KMS-11 (cell line): ENCODE measurements around the gene SUPT4H1.

ENCODE experiments used
- H2AFZ ChIP-seq: fragments of 200-600 bp; sonication (generic); 2 replicates; pipeline ENCODE4 v1.6.1; 2016; ENCODE audit warnings: antibody characterized with exemption, mixed run types, low read depth
- H3K27ac ChIP-seq: fragments of 200-600 bp; sonication (generic); 2 replicates; pipeline ENCODE4 v1.6.1; 2016; ENCODE audit warnings: mild to moderate bottlenecking, mixed run types
- H3K27me3 ChIP-seq: fragments of 200-600 bp; sonication (generic); 2 replicates; pipeline ENCODE4 v1.6.1; 2017; ENCODE audit warnings: mild to moderate bottlenecking, low read depth, mixed run types, moderate library complexity; ENCODE audit not compliant: insufficient read depth
- H3K36me3 ChIP-seq: fragments of 200-600 bp; sonication (generic); 2 replicates; pipeline ENCODE4 v1.6.1; 2017; ENCODE audit warnings: mild to moderate bottlenecking, mixed run types; ENCODE audit not compliant: insufficient read depth
- H3K4me1 ChIP-seq: fragments of 200-600 bp; sonication (generic); 2 replicates; pipeline ENCODE4 v1.6.1; 2016; ENCODE audit warnings: mild to moderate bottlenecking, low read depth, mixed run types; ENCODE audit not compliant: poor library complexity, severe bottlenecking
- H3K4me2 ChIP-seq: fragments of 200-600 bp; sonication (generic); 2 replicates; pipeline ENCODE4 v1.7.0; 2016; ENCODE audit warnings: mild to moderate bottlenecking, mixed run types
- H3K4me3 ChIP-seq: fragments of 200-600 bp; sonication (generic); IDR thresholded peaks from 2 replicates; pipeline ENCODE4 v1.6.1; 2017; ENCODE audit warnings: low read depth, low read length, mixed read lengths; ENCODE audit not compliant: insufficient read depth
- H3K79me2 ChIP-seq: fragments of 200-600 bp; sonication (generic); 2 replicates; pipeline ENCODE4 v1.6.1; 2016; ENCODE audit warnings: low read depth, mixed run types; ENCODE audit not compliant: insufficient read depth
- H3K9ac ChIP-seq: fragments of 200-600 bp; sonication (generic); 2 replicates; pipeline ENCODE4 v1.6.1; 2016; ENCODE audit warnings: mild to moderate bottlenecking, mixed run types
- H4K20me1 ChIP-seq: fragments of 200-600 bp; sonication (generic); 2 replicates; pipeline ENCODE4 v1.6.1; 2016; ENCODE audit warnings: mild to moderate bottlenecking, mixed run types; ENCODE audit not compliant: insufficient read depth
- TF ChIP-seq, protein P1 (sequence below): fragments of 200-600 bp; sonication (generic); conservative IDR thresholded peaks from 2 replicates; pipeline ENCODE4 v1.6.1; 2017; ENCODE audit warnings: low read depth, mild to moderate bottlenecking, antibody characterized with exemption, low read length, moderate library complexity, mixed read lengths

The SUPT4H1 gene

DNA sequence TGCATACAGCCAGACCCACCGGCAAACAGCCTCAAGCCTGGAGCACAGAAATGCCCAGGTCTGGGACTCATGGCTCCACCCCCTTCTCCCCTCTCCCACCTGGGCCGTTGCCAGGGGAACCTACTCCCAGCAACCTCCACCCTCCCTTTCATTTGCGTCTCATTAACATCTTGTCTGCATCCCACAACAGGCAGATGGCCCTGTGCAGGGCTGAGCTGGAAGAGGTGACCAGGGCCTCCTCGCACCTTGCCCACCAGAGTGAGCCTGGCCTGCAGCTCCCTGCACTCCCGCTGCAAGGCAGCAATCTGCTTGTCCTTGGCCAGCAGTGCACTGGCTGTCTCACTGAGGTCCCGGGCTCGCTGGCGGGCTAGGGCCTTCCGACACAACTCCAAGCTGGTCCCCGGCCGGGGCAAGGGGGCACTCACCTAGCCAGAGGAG, 26.7 kb downstream of the SUPT4H1 start:
- Histone ChIP-seq H3K79me2 (peaks cover 6% of the 10 kb centered on the region), H3K9ac (no peak overlapping the region), H3K4me2 (no peak overlapping the region), H3K27me3 (no peaks in the 10 kb centered on the region), H3K36me3 (no peaks in the 10 kb centered on the region), H3K4me1 (peaks cover 30% of the 10 kb centered on the region), H3K4me3 (no peak overlapping the region), H3K27ac (no peak overlapping the region), H2AFZ (no peak overlapping the region), H4K20me1 (no peaks in the 10 kb centered on the region; the same call in 1 of the 2 replicates)
- TF ChIP-seq, protein P1, sequence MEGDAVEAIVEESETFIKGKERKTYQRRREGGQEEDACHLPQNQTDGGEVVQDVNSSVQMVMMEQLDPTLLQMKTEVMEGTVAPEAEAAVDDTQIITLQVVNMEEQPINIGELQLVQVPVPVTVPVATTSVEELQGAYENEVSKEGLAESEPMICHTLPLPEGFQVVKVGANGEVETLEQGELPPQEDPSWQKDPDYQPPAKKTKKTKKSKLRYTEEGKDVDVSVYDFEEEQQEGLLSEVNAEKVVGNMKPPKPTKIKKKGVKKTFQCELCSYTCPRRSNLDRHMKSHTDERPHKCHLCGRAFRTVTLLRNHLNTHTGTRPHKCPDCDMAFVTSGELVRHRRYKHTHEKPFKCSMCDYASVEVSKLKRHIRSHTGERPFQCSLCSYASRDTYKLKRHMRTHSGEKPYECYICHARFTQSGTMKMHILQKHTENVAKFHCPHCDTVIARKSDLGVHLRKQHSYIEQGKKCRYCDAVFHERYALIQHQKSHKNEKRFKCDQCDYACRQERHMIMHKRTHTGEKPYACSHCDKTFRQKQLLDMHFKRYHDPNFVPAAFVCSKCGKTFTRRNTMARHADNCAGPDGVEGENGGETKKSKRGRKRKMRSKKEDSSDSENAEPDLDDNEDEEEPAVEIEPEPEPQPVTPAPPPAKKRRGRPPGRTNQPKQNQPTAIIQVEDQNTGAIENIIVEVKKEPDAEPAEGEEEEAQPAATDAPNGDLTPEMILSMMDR: no peak

DNA sequence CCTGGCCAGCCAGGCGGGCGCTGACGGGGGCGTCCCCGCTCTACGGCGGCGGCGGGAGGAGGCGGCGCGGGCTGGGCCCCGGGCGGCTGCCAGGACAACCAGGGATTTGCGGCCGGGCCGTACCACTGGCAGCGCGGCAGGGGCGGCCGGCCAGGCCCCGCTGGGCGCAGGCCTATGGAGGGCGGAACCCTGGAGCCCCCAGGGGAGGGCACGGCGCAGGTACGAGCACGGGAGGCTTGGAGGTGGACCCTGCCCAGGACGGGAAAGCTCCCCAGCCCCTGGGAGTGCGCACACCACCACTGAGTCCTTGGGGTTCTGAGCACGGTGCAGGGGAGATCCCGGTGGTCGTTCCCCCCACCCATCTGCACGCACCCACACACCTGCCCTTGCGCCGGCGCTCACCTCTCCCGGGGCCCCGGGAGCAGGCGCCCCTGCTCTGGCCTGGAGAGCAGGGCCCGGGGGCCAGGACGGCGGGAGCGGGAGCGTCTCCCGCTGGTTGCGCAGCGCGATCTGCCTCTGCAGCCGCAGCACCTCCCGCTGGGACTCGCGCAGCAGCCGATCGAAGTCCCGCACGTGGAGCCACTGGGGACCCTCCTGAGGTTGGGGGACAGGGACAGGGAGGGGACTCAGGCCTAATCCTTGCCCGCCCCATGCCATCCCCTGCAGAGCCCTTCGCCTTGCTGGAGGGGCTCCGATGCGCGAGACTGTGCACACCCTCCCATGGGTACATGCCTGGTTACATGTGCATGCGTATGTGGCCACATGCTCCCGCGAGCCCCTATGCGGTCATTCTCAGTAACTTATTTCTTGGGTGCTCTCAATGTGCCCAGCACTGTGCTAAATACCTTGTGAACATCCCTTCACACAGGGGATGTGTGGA, 27.4 kb downstream of the SUPT4H1 start:
- TF ChIP-seq, protein P1: no peak
- Histone ChIP-seq H3K9ac (no peak overlapping the region), H3K4me3 (no peak overlapping the region)

DNA sequence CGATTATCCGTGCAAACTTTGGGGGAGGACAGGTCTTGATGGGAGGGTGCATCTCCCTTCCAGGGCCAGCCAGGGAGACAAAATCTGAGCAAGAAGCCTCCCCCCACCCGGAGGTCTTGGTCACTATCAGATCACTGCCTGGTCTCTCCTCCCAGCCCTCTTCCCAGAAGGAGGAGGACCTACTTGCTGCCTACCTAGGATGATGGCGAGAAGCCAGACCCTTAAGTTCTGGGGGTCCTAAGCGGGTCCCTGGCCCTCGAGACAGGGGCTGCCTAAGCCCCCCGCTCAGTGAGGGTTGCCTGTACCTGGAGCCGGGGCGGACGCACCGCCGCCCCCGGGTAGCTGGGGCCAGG, 28.0 kb downstream of the SUPT4H1 start:
- Histone ChIP-seq H4K20me1 (no peaks in the 10 kb centered on the region), H3K4me1 (peaks cover 19% of the 10 kb centered on the region), H3K27ac (no peak overlapping the region)

More for the DNA sequence above, 27.4 kb downstream of the SUPT4H1 start:
- Histone ChIP-seq H4K20me1 (no peaks in the 10 kb centered on the region; the same call in 1 of the 2 replicates), H3K36me3 (no peaks in the 10 kb centered on the region), H3K27ac (no peak overlapping the region), H3K4me2 (no peak overlapping the region), H3K4me1 (peaks cover 23% of the 10 kb centered on the region), H2AFZ (no peak overlapping the region), H3K27me3 (no peaks in the 10 kb centered on the region), H3K79me2 (no peaks in the 10 kb centered on the region)

DNA sequence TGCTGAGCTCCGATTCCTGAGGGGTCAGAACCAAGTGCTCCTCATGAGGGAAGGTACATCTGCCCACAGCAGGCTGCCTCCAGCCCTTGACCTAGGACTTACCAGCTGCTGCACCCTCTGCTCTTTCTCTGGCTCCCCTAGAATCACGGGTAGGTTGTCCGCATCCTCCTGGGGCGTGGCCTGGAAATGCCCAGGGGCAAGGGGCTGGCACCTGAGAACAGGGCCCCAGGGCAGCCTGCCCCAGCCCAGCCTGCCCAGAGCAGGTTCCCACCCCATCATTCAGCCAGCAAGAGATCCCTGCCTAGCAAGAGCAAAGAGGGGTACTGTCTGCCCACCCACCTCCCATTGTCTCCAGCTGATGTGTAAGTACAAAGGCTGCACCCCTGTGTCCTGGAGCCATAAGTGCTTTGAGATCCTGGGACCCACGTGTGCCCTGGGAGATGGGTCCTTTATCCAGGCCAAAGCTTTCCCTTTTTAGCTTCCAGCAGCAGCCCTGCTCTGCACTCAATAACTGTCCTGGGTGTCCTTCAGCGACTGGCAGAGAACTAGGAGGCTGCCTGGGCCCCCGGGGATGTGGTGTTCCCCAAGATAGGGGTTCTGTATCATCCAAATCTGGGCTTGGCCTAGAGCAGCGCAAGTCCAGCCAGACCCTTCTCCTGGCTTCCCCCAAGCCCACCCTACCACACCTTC, 28.5 kb downstream of the SUPT4H1 start:
- H3K4me1 ChIP-seq: peaks cover 19% of the 10 kb centered on the region
- no peaks in the 10 kb centered on the region for H3K27me3 ChIP-seq
- H3K79me2 ChIP-seq: no peaks in the 10 kb centered on the region
- H3K36me3 ChIP-seq: no peaks in the 10 kb centered on the region
- no peak overlapping the region for H2AFZ ChIP-seq
- no peak overlapping the region for H3K9ac ChIP-seq
- H3K4me2 ChIP-seq: no peak overlapping the region
- H3K27ac ChIP-seq: no peak overlapping the region
- TF ChIP-seq, protein P1: no peak
- H3K4me3 ChIP-seq: no peak overlapping the region
- no peaks in the 10 kb centered on the region for H4K20me1 ChIP-seq

More for the DNA sequence above, 28.0 kb downstream of the SUPT4H1 start:
- no peak overlapping the region for H2AFZ ChIP-seq
- no peaks in the 10 kb centered on the region for H3K79me2 ChIP-seq
- no peaks in the 10 kb centered on the region for H3K36me3 ChIP-seq
- TF ChIP-seq, protein P1: no peak
- H3K4me2 ChIP-seq: no peak overlapping the region
- no peak overlapping the region for H3K4me3 ChIP-seq
- H3K9ac ChIP-seq: no peak overlapping the region
- H3K27me3 ChIP-seq: no peaks in the 10 kb centered on the region
